Aorta (tissue), 5 donors: ENCODE results near the gene HPCAL1. TPM values are rescaled to one million over a fixed set of nuclear protein-coding genes. Genes with fewer than 3 reads are reported as not detected.
A peak's percentile ranks its signal among the peaks of the same experiment; 100 is the strongest.

Experiments used
- ATAC-seq: fragments of 200-7000 bp; cut with Tn5 transposase; one replicate; pipeline ENCODE4 v1.9.1; 2022; ENCODE audit warnings: moderate library complexity; ENCODE audit not compliant: low FRiP score
- DNase-seq, 2 donors: peaks; one replicate each; pipeline ENCODE4 v3.0.0-alpha.2; 2020
- H3K27ac ChIP-seq, 2 donors: one replicate each; pipeline ENCODE4 v1.5.1; 2013; ENCODE audit warnings: low read length in 2 of 2, mild to moderate bottlenecking in 2 of 2, moderate library complexity in 2 of 2, control low read depth in 1 of 2, inconsistent platforms in 1 of 2, low read depth in 1 of 2
- H3K27me3 ChIP-seq, 2 donors: one replicate each; pipeline ENCODE4 v1.6.1; 2013; ENCODE audit warnings: control low read depth in 1 of 2, low read length in 1 of 2, mild to moderate bottlenecking in 1 of 2, moderate library complexity in 1 of 2; ENCODE audit not compliant: insufficient read depth in 2 of 2, control insufficient read depth in 1 of 2
- H3K36me3 ChIP-seq, 2 donors: one replicate each; pipeline ENCODE4 v1.6.1; 2013; ENCODE audit warnings: control low read depth in 1 of 2, low read length in 1 of 2, mild to moderate bottlenecking in 1 of 2; ENCODE audit not compliant: insufficient read depth in 2 of 2, control insufficient read depth in 1 of 2
- H3K4me1 ChIP-seq, 2 donors: one replicate each; pipeline ENCODE4 v1.6.1; 2013; ENCODE audit warnings: low read length in 2 of 2, control low read depth in 1 of 2, mild to moderate bottlenecking in 1 of 2, moderate library complexity in 1 of 2; ENCODE audit not compliant: insufficient read depth in 2 of 2, control insufficient read depth in 1 of 2
- H3K4me3 ChIP-seq, 2 donors: one replicate each; pipeline ENCODE4 v1.5.1; 2013; ENCODE audit warnings: low read length in 2 of 2, control low read depth in 1 of 2, mild to moderate bottlenecking in 1 of 2
- H3K9me3 ChIP-seq: one replicate; pipeline ENCODE4 v1.6.1; 2013; ENCODE audit warnings: mild to moderate bottlenecking, low read length; ENCODE audit not compliant: control insufficient read depth
- WGBS, 2 donors: extraction: QIAGEN DNeasy Blood & Tissue Kit; methylation state at CpG; one replicate each; pipeline ENCODE4 v1.1.7; 2013; 5-methylcytosine and 5-hydroxymethylcytosine counted together
- intact Hi-C, 2 donors: fragments of 100-400 bp; cut with DNase I; formaldehyde crosslinking; loops; one replicate each; pipeline versions ENCODE4 v1.14.2 to v1.15.0; 2022
- polyA plus RNA-seq, 2 donors: library from polyadenylated mRNA; stranded (reverse); fragments of 200-250 nt; gene quantifications; one replicate each; pipeline ENCODE4 v1.2.3, GENCODE V29; 2013
- total RNA-seq, 2 donors: library from RNA; stranded (reverse); fragmentation: NEBNext Ultra II Directional; extraction: Animal tissue kit (Norgen Biotek cat#: 25700); gene quantifications; one replicate each; pipeline ENCODE4 v1.2.1, GENCODE V29; 2021
- donor health status: healthy with polysubstance abuse.
- donor health status: Bipolar disorder and iron deficiency.
- donor health status: DM: no; HTN: no; CAD: no.
- donor health status: DM: no; HTN: no; CAD: no.
- donor health status: DM: yes; HTN: yes; CAD: no.

Gene HPCAL1
- total and polyA plus RNA-seq, 4 donors: 21.4 to 39.9 (median 25.3) TPM

DNA sequence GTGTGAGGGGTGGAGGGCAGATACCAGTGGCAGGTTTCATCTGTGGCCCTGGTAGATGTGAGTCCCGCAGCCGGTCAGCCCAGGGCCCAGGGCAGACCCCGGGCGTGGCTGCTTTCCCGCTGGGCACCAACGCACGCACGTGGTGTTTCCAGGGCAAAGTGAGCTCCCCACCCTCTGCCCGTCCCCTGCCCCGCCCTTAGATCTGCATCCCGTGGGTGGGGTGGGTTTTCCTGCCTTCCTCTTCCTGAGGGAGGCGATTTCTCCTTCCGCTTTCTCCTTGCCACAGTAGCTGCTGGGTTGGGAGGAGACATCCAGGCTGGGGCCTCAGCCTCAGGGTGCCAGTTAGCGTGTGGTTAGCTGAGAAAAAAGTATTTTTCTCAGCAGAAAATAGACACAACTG is 95.8 kb downstream of the HPCAL1 start:
- Histone ChIP-seq H3K4me1 (no peaks in the 10 kb centered on the region), H3K27ac (no peak overlapping the region), H3K9me3 (no peaks in the 10 kb centered on the region), H3K4me3 (no peak overlapping the region), H3K27me3 (no peaks in the 10 kb centered on the region), H3K36me3 (no peaks in the 10 kb centered on the region)
- ATAC-seq: no peak
- intact Hi-C loops: no loop called here
- 89 to 92% methylated on average over 14 of the region's 14 CpGs for WGBS, 2 donors
- peak in 1 of 2 donors; percentile 76 for DNase-seq

DNA sequence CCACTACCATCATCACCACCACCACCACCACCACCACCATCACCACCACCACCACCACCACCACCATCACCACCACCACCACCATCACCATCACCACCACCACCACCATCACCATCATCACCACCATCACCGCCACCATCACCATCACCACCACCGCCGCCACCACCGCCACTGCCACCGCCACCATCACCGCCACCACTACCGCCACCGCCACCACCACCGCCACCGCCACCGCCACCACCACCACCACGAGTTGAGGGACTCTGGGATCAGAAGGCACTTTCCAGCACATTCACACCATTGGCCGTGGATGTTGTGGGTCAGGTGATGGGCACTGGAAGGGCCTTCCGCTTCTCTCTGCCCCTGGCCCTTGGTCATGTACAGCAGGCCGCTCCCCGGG is 96.7 kb downstream of the HPCAL1 start:
- no peaks in the 10 kb centered on the region for H3K9me3 ChIP-seq
- H3K36me3 ChIP-seq: no peaks in the 10 kb centered on the region
- no peaks in the 10 kb centered on the region for H3K4me1 ChIP-seq
- H3K27me3 ChIP-seq: no peaks in the 10 kb centered on the region
- H3K27ac ChIP-seq: no peak overlapping the region
- intact Hi-C loops: no loop called here
- ATAC-seq (no peak), DNase-seq (no peak)
- H3K4me3 ChIP-seq: no peak overlapping the region
- 83 to 84% methylated on average over 13 to 16 of the region's 16 CpGs for WGBS, 2 donors

DNA sequence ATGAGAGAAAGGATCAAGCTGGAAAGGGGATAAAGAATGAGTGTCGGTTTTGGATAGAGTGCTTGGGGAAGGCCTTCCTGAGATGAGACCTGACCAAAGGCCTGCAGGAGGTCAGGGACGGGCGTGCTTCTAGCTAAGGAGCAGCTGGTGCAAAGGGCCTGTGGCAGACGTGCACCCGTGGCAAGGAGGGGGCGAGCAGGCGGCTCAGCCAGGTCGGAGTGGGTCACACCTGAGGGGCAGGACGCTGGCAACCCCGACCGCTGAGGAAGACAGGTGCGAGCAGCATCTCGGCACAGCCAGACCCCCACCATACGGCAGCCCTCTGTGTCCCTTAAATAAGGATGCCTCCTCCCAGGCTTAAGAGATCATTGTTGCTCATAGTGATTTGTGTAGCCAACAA is 97.3 kb downstream of the HPCAL1 start:
- intact Hi-C loops: no loop called here
- no peaks in the 10 kb centered on the region for H3K4me1 ChIP-seq

DNA sequence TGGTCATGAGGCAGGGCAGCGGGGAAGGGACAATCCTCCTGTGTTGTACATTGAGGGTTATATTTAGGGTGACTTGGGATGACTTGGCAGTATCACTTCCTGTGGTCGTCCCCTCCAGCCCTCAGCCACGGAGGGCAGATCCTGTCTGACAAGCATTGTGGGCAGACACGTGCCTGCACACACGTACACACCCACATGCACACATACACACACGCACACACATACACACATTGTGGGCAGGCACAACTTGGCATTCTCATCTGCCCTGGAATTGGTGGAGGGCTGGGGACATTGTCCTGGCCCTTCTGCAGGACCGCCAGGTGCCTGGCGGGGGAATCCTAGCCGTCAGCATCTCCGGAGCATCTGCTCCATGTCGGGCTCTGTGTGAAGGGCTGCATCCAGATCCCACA is 97.9 kb downstream of the HPCAL1 start:
- H3K36me3 ChIP-seq: no peaks in the 10 kb centered on the region
- ATAC-seq: no peak
- H3K27me3 ChIP-seq: no peaks in the 10 kb centered on the region
- intact Hi-C loops: no loop called here
- no peaks in the 10 kb centered on the region for H3K9me3 ChIP-seq
- peak in 1 of 2 donors; percentile 86 for DNase-seq
- 92% methylated on average over 11 of the region's 11 CpGs for WGBS, 2 donors
- no peaks in the 10 kb centered on the region for H3K4me1 ChIP-seq
- H3K4me3 ChIP-seq: no peak overlapping the region
- no peak overlapping the region for H3K27ac ChIP-seq

More for the DNA sequence above, 97.3 kb downstream of the HPCAL1 start:
- DNase-seq: peak in 1 of 2 donors; percentile 75
- no peak for ATAC-seq
- Histone ChIP-seq H3K36me3 (no peaks in the 10 kb centered on the region), H3K27me3 (no peaks in the 10 kb centered on the region), H3K4me3 (no peak overlapping the region), H3K27ac (no peak overlapping the region), H3K9me3 (no peaks in the 10 kb centered on the region)
- 92 to 93% methylated on average over 14 of the region's 14 CpGs for WGBS, 2 donors

DNA sequence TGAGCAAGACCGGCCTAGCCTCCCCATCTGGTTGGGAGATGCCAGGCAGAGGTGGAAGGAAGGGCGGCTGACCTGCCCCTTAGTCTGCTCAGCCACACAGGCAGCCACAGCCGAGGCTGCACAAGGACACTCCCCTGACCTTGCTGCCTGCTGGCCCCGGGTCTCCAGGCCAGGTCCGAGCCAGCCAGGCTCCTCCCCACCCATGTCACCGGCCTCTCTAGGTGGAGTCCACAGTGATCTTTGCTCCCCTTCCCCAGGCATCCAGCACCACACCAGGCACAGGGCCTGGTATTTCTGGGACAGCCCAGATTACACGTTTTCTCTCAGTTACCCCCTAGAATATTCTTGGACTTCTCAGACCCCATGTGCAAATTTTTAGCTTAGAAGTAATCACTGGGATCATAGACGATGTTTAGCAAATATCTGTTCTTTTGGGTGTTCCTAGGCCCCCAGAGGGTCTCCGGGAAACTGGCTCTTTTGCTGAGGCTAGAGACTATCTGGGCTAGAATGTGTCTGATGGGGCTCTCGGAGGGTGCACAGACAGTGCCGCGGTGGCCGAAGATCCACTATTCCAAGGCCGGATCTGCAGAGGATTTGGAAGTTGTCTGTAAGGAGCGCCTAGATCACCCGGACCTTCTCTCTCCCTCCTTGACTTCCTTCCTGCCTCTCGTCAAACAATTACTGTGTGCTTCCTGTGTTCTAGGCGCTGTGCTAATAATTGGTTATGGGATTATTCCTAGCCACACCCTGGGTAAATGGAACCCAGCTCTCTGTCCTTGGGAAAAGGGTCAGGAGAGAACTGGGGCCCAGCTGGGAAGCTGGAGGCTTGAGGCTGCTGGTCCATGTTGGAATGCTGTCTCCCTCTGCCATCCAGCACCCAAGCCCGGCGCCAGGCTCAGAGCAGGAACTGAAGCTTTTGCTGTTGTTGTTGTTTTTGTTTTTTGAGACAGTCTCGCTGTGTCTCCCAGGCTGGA is 98.6 kb downstream of the HPCAL1 start:
- H3K4me1 ChIP-seq: peaks cover 0 to under 1% of the 10 kb centered on the region in 2 donors
- no peak for ATAC-seq
- 91 to 92% methylated on average over 18 to 21 of the region's 21 CpGs for WGBS, 2 donors
- intact Hi-C loops: no loop called here
- H3K4me3 ChIP-seq: no peak overlapping the region
- H3K9me3 ChIP-seq: no peaks in the 10 kb centered on the region
- no peaks in the 10 kb centered on the region for H3K27me3 ChIP-seq
- H3K36me3 ChIP-seq: no peaks in the 10 kb centered on the region
- no peak overlapping the region for H3K27ac ChIP-seq
- DNase-seq: peak in 1 of 2 donors; percentile 70

DNA sequence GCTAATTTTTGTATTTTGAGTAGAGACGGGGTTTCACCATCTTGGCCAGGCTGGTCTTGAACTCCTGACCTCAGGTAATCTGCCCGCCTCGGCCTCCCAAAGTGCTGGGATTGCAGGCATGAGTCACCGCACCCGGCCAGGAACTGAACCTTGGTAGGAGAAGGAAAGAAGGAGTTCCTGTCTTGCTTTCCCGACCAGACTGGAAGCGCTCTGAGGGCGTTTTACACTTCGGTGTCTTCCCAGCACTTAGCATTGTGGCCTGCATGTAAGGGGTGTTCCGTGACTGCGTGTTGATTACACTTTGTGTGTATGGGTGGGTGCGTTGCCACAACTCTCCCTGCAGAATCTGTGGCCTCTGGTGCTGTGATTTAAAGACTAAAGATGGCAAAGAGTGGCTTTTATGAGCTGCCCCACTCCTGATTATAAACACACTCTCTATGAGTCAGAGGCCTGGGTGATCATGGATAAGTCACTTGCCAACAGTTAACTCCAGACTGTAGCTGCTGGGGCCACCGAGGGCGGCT is 99.4 kb downstream of the HPCAL1 start:
- Histone ChIP-seq H3K4me3 (no peak overlapping the region), H3K27me3 (no peaks in the 10 kb centered on the region), H3K36me3 (no peaks in the 10 kb centered on the region), H3K9me3 (no peaks in the 10 kb centered on the region), H3K27ac (no peak overlapping the region), H3K4me1 (peaks cover 0 to 4% of the 10 kb centered on the region in 2 donors)
- WGBS, 2 donors: 91 to 93% methylated on average over 14 of the region's 14 CpGs
- no peak for ATAC-seq
- intact Hi-C loops: no loop called here
- no peak for DNase-seq

DNA sequence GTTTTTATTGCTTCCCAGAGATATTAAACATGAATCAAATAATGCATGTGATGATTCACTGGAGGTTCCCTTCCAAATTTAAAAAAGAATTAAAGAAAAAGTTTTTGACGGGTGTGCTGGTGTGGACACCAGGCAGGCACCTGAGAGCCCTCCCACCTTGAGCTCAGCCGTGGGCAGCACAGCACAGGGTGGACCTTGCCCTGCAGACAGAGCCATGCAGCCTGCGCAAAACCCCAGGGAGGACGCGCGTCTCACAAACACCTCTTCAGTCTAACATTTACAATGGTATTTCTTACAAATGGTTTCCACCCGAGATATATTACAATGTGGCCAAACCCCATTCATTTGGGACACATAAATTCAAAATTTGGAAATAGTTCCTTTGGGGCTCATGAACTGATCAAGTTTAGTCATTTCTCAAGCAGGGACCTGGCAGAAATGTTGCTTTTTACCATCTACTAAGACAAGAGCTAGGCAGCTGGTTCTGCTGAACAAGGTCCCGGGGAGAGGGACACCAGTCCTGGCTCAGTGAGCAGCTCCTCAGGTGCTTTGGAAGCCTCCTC is 100.0 kb downstream of the HPCAL1 start:
- Histone ChIP-seq H3K4me1 (peaks cover 0 to 4% of the 10 kb centered on the region in 2 donors), H3K4me3 (no peak overlapping the region), H3K9me3 (no peaks in the 10 kb centered on the region), H3K27ac (no peak overlapping the region), H3K27me3 (no peaks in the 10 kb centered on the region), H3K36me3 (no peaks in the 10 kb centered on the region)
- intact Hi-C loops: no loop called here
- 89 to 95% methylated on average over 8 of the region's 8 CpGs for WGBS, 2 donors
- DNase-seq (no peak), ATAC-seq (no peak)

DNA sequence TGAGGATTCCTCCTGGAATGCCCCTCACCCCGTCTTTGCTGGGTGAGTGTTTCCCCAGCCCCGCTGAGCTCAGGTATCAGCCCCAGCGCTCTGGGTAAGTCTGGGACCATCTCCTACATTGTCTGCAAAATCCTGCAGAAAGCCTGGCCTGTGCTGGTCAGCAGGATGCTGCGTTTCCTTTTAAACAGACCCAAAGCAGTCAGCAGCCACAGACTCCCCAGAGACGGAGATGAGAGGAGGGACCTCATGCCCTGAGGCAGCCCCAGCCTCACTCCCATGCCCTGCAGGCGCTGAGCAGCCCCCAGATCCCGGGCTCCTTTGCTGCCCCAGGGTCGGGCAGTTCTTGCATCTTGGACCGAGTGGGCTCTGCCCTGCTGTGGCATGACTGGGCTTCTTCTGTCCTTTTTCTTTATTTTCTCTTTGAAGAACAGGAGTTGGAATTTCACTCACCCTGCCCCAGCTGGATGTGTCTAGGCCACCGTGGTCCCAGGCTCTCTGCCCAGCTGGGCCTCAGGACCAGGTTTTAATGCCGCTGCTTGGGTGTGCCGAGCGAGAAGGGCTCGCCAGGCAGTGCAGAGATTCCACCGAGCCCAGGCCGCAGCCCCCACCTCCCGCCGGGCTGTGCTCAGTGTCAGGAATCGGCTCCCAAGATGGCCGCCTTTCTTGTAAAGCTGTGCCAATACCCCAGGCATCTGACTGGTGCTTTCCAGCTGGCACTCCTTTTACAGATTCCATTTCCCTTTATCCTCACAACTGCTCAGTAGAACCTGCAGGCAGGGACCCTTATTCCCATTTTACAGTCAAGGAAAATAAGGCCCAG is 101.8 kb downstream of the HPCAL1 start:
- 13 to 18% methylated on average over 20 of the region's 20 CpGs for WGBS, 2 donors
- Histone ChIP-seq H3K4me3 (no peak overlapping the region), H3K4me1 (peaks cover 0 to 4% of the 10 kb centered on the region in 2 donors), H3K36me3 (no peaks in the 10 kb centered on the region), H3K27me3 (no peaks in the 10 kb centered on the region), H3K27ac (peak overlapping the region; percentile 68 to 78), H3K9me3 (no peaks in the 10 kb centered on the region)
- intact Hi-C loops: loop anchor here (1.0 to 5.0 kb wide), 4 partner anchors 43 to 119 kb away; partner anchors contain the start of genes HPCAL1 (in 2 of the 2) and ODC1 (in 1 of the 2)
- ATAC-seq: peak; percentile 37
- DNase-seq: peak in 1 of 2 donors; percentile 73
